CD8-positive, alpha-beta memory T cell (primary cell): Measurements from ENCODE around the gene ZBTB16. TPM values are rescaled to one million over a fixed set of nuclear protein-coding genes. Genes with fewer than 3 reads are reported as not detected.

Source experiments
- CTCF ChIA-PET: fragments of 350-600 bp; sonication (Branson Sonifier 250); formaldehyde crosslinking; loops from one replicate; lab custom pipeline; 2021; ENCODE audit warnings: antibody characterized with exemption; lab: Charles Lee
- POLR2A ChIA-PET: fragments of 350-600 bp; sonication (Branson Sonifier 250); formaldehyde crosslinking; loops from one replicate; lab custom pipeline; 2021; ENCODE audit warnings: antibody characterized with exemption; lab: Charles Lee
- DNase-seq, 5 donors: peaks; one replicate each; pipeline versions ENCODE4 v3.0.0 to v3.0.0-alpha.2; 2020 to 2022; ENCODE audit warnings: mixed read lengths in 1 of 5
- H3K27ac ChIP-seq: one replicate; pipeline ENCODE4 v1.7.0; 2013; ENCODE audit warnings: low read depth, mild to moderate bottlenecking, low read length, moderate library complexity
- H3K27me3 ChIP-seq: 2 replicates; pipeline ENCODE4 v1.7.0; 2013; ENCODE audit warnings: low read length, mild to moderate bottlenecking; ENCODE audit not compliant: insufficient read depth, poor library complexity, severe bottlenecking
- H3K36me3 ChIP-seq: 2 replicates; pipeline ENCODE4 v1.7.0; 2013; ENCODE audit warnings: mild to moderate bottlenecking, low read length, moderate library complexity; ENCODE audit not compliant: insufficient read depth
- H3K4me1 ChIP-seq: 2 replicates; pipeline ENCODE4 v1.7.0; 2013; ENCODE audit warnings: mild to moderate bottlenecking, low read length, moderate library complexity; ENCODE audit not compliant: insufficient read depth
- H3K4me3 ChIP-seq: 2 replicates; pipeline ENCODE4 v1.7.0; 2013; ENCODE audit warnings: mild to moderate bottlenecking, low read length
- H3K9me3 ChIP-seq: 2 replicates; pipeline ENCODE4 v1.7.0; 2013; ENCODE audit warnings: mild to moderate bottlenecking, low read length
- H3K27ac Mint-ChIP-seq, 8 donors: one replicate each; pipeline ENCODE4 v1.8.0; 2020 to 2021; ENCODE audit warnings: mixed read lengths in 8 of 8, mild to moderate bottlenecking in 6 of 8, inconsistent platforms in 3 of 8, moderate library complexity in 3 of 8
- H3K27me3 Mint-ChIP-seq, 2 donors: one replicate each; pipeline ENCODE4 v1.8.0; 2020 to 2021; ENCODE audit warnings: mixed read lengths in 2 of 2, mild to moderate bottlenecking in 1 of 2, moderate library complexity in 1 of 2
- H3K36me3 Mint-ChIP-seq, 3 donors: one replicate each; pipeline ENCODE4 v1.8.0; 2020 to 2021; ENCODE audit warnings: mixed read lengths in 3 of 3, inconsistent platforms in 1 of 3, mild to moderate bottlenecking in 1 of 3
- H3K4me1 Mint-ChIP-seq, 3 donors: one replicate each; pipeline ENCODE4 v1.8.0; 2020 to 2021; ENCODE audit warnings: mixed read lengths in 3 of 3, inconsistent platforms in 1 of 3, mild to moderate bottlenecking in 1 of 3
- H3K4me3 Mint-ChIP-seq, 7 donors: one replicate each; pipeline ENCODE4 v1.8.0; 2020 to 2021; ENCODE audit warnings: mixed read lengths in 7 of 7, mild to moderate bottlenecking in 6 of 7, moderate library complexity in 4 of 7, inconsistent platforms in 2 of 7
- H3K9me3 Mint-ChIP-seq, 5 donors: one replicate each; pipeline ENCODE4 v1.8.0; 2020 to 2022; ENCODE audit warnings: mixed read lengths in 5 of 5, mild to moderate bottlenecking in 3 of 5, moderate library complexity in 2 of 5, inconsistent platforms in 1 of 5
- polyA plus RNA-seq: library from polyadenylated mRNA; unstranded; fragments of 300-500 nt; fragmentation: Illumina TruSeq; gene quantifications from one replicate; pipeline ENCODE4 v1.2.3, GENCODE V29; 2021
- total RNA-seq, 2 experiments: library from RNA; stranded (reverse); gene quantifications; one replicate each; pipeline ENCODE4 v1.2.3, GENCODE V29; 2021

ZBTB16 gene
- total and polyA plus RNA-seq, 3 experiments from 2014 or later = 2.1 to 71.9 (median 2.2) TPM

GRCh38 chr11:114219559-114220349, 160.2 kb downstream of the ZBTB16 start:
- H3K4me1 ChIP-seq = peaks cover 27% of the 10 kb centered on the region
- no peak for DNase-seq
- no peak overlapping the region for H3K27ac ChIP-seq
- H3K36me3 ChIP-seq = no peaks in the 10 kb centered on the region
- Mint-ChIP-seq H3K9me3 (no peaks in the 10 kb centered on the region), H3K4me1 (peaks cover 30 to 43% (median 31%) of the 10 kb centered on the region in 3 donors), H3K36me3 (peaks cover 0 to 3% (median 0%) of the 10 kb centered on the region in 3 donors), H3K27me3 (peaks cover 0 to 8% of the 10 kb centered on the region in 2 donors), H3K27ac (peak overlapping the region in 2 of 8 donors; percentile 16 to 73), H3K4me3 (no peak overlapping the region)
- ChIA-PET CTCF (interaction anchor here (0.9 to 1.6 kb wide), 2 partner anchors 26 to 40 kb away, joined by 3 to 6 read pairs; no protein-coding TSS in a partner anchor), POLR2A (no interaction called here)
- no peak overlapping the region for H3K4me3 ChIP-seq
- H3K9me3 ChIP-seq = no peaks in the 10 kb centered on the region
- no peaks in the 10 kb centered on the region for H3K27me3 ChIP-seq

GRCh38 chr11:114221037-114221436, 161.5 kb downstream of the ZBTB16 start:
- Mint-ChIP-seq H3K36me3 (peaks cover 0 to 3% (median 0%) of the 10 kb centered on the region in 3 donors), H3K27me3 (peaks cover 0 to 8% of the 10 kb centered on the region in 2 donors), H3K9me3 (no peaks in the 10 kb centered on the region), H3K4me3 (no peak overlapping the region), H3K4me1 (peaks cover 26 to 44% (median 32%) of the 10 kb centered on the region in 3 donors), H3K27ac (peak overlapping the region in 2 of 8 donors; percentile 2 to 44)
- no peak for DNase-seq
- peaks cover 21% of the 10 kb centered on the region for H3K4me1 ChIP-seq
- H3K4me3 ChIP-seq = no peak overlapping the region
- ChIA-PET POLR2A (no interaction called here), CTCF (interaction anchor here (0.9 to 1.6 kb wide), 3 partner anchors 28 to 169 kb away, joined by 3 to 6 read pairs (median 3); no protein-coding TSS in a partner anchor)
- H3K27me3 ChIP-seq = no peaks in the 10 kb centered on the region
- H3K27ac ChIP-seq = no peak overlapping the region
- H3K36me3 ChIP-seq = no peaks in the 10 kb centered on the region
- H3K9me3 ChIP-seq = no peaks in the 10 kb centered on the region

- no peaks in the 10 kb centered on the region for H3K27me3 ChIP-seq
- CTCF ChIA-PET = no interaction called here
- POLR2A ChIA-PET = interaction anchor here (0.5 to 1.0 kb wide), 2 partner anchors 11 to 353 kb away, joined by 3 to 5 read pairs; no protein-coding TSS in a partner anchor
- H3K27ac ChIP-seq = no peak overlapping the region
- no peaks in the 10 kb centered on the region for H3K36me3 ChIP-seq
- peak overlapping the region in 4 of 8 donors; percentile 33 to 64 (median 52) for H3K27ac Mint-ChIP-seq
- no peaks in the 10 kb centered on the region for H3K9me3 ChIP-seq
- H3K36me3 Mint-ChIP-seq = peaks cover 0 to 1% (median 0%) of the 10 kb centered on the region in 3 donors
- no peaks in the 10 kb centered on the region for H3K9me3 Mint-ChIP-seq
- H3K4me3 Mint-ChIP-seq = peak overlapping the region in 1 of 7 donors; percentile 26
- DNase-seq = no peak
- peaks cover 0 to 3% of the 10 kb centered on the region in 2 donors for H3K27me3 Mint-ChIP-seq
- peaks cover 19 to 32% (median 26%) of the 10 kb centered on the region in 3 donors for H3K4me1 Mint-ChIP-seq
- H3K4me3 ChIP-seq = no peak overlapping the region
- peaks cover 8% of the 10 kb centered on the region for H3K4me1 ChIP-seq
Measured at GRCh38 chr11:114225661-114226060, 166.2 kb downstream of the ZBTB16 start.

GRCh38 chr11:114226356-114226755, 166.8 kb downstream of the ZBTB16 start:
- no peak overlapping the region for H3K27ac ChIP-seq
- no peaks in the 10 kb centered on the region for H3K36me3 ChIP-seq
- Mint-ChIP-seq H3K27ac (peak overlapping the region in 5 of 8 donors; percentile 42 to 92 (median 72)), H3K4me1 (peaks cover 19 to 34% (median 26%) of the 10 kb centered on the region in 3 donors), H3K9me3 (no peaks in the 10 kb centered on the region), H3K36me3 (peaks cover 0 to 1% (median 0%) of the 10 kb centered on the region in 3 donors), H3K27me3 (peaks cover 0 to 3% of the 10 kb centered on the region in 2 donors), H3K4me3 (peak overlapping the region in 1 of 7 donors; percentile 18)
- H3K27me3 ChIP-seq = no peaks in the 10 kb centered on the region
- CTCF ChIA-PET = no interaction called here
- no peaks in the 10 kb centered on the region for H3K9me3 ChIP-seq
- POLR2A ChIA-PET = interaction anchor here (0.5 kb wide), 1 partner anchor 354 kb away, joined by 3 read pairs; no protein-coding TSS in a partner anchor
- peaks cover 8% of the 10 kb centered on the region for H3K4me1 ChIP-seq
- H3K4me3 ChIP-seq = no peak overlapping the region
- no peak for DNase-seq

GRCh38 chr11:114228435-114229411, 169.2 kb downstream of the ZBTB16 start:
- H3K36me3 Mint-ChIP-seq = no peaks in the 10 kb centered on the region
- no peaks in the 10 kb centered on the region for H3K9me3 ChIP-seq
- H3K4me3 ChIP-seq = no peak overlapping the region
- no peaks in the 10 kb centered on the region for H3K27me3 ChIP-seq
- no peak overlapping the region for H3K27ac Mint-ChIP-seq
- ChIA-PET POLR2A (no interaction called here), CTCF (interaction anchor here (1.3 kb wide), 1 partner anchor 32 kb away, joined by 3 read pairs; no protein-coding TSS in a partner anchor)
- peaks cover 8% of the 10 kb centered on the region for H3K4me1 ChIP-seq
- H3K36me3 ChIP-seq = no peaks in the 10 kb centered on the region
- no peak overlapping the region for H3K27ac ChIP-seq
- H3K4me3 Mint-ChIP-seq = no peak overlapping the region
- H3K27me3 Mint-ChIP-seq = peaks cover 0 to 3% of the 10 kb centered on the region in 2 donors
- H3K9me3 Mint-ChIP-seq = no peaks in the 10 kb centered on the region
- no peak for DNase-seq
- peaks cover 20 to 39% (median 26%) of the 10 kb centered on the region in 3 donors for H3K4me1 Mint-ChIP-seq

GRCh38 chr11:114230031-114230704, 170.7 kb downstream of the ZBTB16 start:
- Histone ChIP-seq H3K9me3 (no peaks in the 10 kb centered on the region), H3K4me3 (no peak overlapping the region), H3K4me1 (peaks cover 8% of the 10 kb centered on the region), H3K27me3 (no peaks in the 10 kb centered on the region), H3K36me3 (no peaks in the 10 kb centered on the region), H3K27ac (no peak overlapping the region)
- Mint-ChIP-seq H3K4me1 (peaks cover 21 to 26% (median 26%) of the 10 kb centered on the region in 3 donors), H3K4me3 (no peak overlapping the region), H3K27ac (peak overlapping the region in 1 of 8 donors; percentile 96), H3K27me3 (peaks cover 0 to 3% of the 10 kb centered on the region in 2 donors), H3K9me3 (no peaks in the 10 kb centered on the region), H3K36me3 (no peaks in the 10 kb centered on the region)
- DNase-seq = no peak
- ChIA-PET CTCF (interaction anchor here (1.3 kb wide), 1 partner anchor 30 kb away, joined by 3 read pairs; no protein-coding TSS in a partner anchor), POLR2A (no interaction called here)

GRCh38 chr11:114232400-114233059, 173.0 kb downstream of the ZBTB16 start:
- Histone ChIP-seq H3K27ac (no peak overlapping the region), H3K36me3 (no peaks in the 10 kb centered on the region), H3K4me1 (no peaks in the 10 kb centered on the region), H3K4me3 (no peak overlapping the region), H3K27me3 (no peaks in the 10 kb centered on the region), H3K9me3 (no peaks in the 10 kb centered on the region)
- no peak for DNase-seq
- H3K27ac Mint-ChIP-seq = peak overlapping the region in 2 of 8 donors; percentile 19 to 64
- no peaks in the 10 kb centered on the region for H3K9me3 Mint-ChIP-seq
- no peaks in the 10 kb centered on the region for H3K36me3 Mint-ChIP-seq
- POLR2A ChIA-PET = interaction anchor here (0.6 kb wide), 1 partner anchor 66 kb away, joined by 6 read pairs; no protein-coding TSS in a partner anchor
- peaks cover 0 to 12% (median 7%) of the 10 kb centered on the region in 3 donors for H3K4me1 Mint-ChIP-seq
- H3K4me3 Mint-ChIP-seq = no peak overlapping the region
- H3K27me3 Mint-ChIP-seq = peaks cover 6 to 7% of the 10 kb centered on the region in 2 donors
- CTCF ChIA-PET = no interaction called here
